ENCODE data around the gene AIG1.

The AIG1 gene

DNA sequence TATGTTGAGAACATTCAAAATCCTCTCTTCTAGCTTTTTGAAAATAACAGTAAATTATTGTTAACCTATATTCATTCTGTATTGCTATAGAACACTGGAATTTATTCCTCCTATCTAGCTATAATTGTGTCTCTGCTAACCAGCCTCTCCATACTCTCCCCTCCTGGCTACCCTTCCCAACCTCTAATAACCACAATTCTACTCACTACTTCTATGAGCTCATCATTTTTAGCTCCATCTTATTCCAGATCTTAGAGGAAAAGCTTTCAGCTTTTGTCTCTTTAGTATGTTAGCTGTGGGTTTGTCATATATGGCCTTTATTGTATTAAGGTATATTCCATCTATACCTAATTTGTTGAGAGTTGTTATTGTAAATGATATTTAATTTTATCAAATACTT lies 108.8 kb downstream of the AIG1 start:
- no peak overlapping the region for H3K27ac ChIP-seq
- TF ChIP-seq CTCF (conservative IDR thresholded peaks at IDR 0.05) = no peak

- no peak for TF ChIP-seq CTCF (conservative IDR thresholded peaks at IDR 0.05)
- H3K27ac ChIP-seq = no peak overlapping the region
Observed at GRCh38 chr6:143174516-143174915, 113.8 kb downstream of the AIG1 start.

- no peak overlapping the region for H3K27ac ChIP-seq
- TF ChIP-seq CTCF (conservative IDR thresholded peaks at IDR 0.05) = no peak
Observed at GRCh38 chr6:143174951-143175350, 114.3 kb downstream of the AIG1 start.

DNA sequence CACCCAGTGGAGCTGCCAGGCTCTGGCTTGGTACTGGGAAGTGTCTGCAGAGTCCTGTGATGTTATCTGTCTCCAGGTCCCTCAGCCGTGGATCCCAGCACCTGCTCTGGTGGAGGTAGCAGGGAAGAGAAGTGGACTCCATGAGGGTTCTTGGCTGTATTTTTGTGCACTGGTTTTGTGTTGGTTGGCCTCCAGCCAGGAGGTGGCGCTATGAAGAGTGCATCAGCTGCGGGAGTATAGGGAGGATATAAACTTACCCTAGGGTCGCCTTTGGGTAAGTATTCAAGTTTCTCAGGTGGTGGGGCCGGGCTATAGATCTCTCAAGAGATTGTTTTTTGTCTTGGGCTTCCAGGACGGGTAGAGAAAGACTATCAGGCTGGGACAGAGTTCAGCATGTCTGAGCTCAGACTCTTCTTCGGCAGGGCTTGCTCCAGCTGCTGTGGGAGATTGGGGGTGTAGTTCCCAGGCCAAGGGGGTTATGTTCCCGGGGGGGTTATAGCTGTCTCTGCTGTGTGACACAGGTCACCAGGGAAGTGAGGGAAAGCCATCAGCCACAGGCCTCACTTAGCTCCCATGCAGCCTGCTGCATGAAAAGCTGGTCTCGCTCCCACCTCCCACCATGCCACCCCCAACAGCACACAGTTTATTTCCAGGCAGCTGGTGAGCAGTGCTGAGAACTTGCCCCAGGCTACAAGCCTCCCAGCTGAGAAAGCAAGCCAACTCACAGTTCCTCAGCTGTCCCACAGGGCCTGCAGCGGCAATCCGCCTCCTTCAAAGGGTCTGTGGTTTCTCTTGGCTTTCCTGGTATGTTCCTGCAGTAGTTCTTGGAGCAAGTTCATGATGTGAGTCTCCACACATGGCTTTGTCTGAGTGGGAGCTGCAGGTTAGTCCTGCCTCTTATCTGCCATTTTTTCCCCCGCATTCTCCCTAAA lies 115.7 kb downstream of the AIG1 start:
- no peak for TF ChIP-seq CTCF (conservative IDR thresholded peaks at IDR 0.05)
- no peak overlapping the region for H3K27ac ChIP-seq

GRCh38 chr6:143177706-143178105 lies 117.0 kb downstream of the AIG1 start:
- no peak overlapping the region for H3K27ac ChIP-seq
- TF ChIP-seq CTCF (conservative IDR thresholded peaks at IDR 0.05) = no peak

- no peak for TF ChIP-seq CTCF (conservative IDR thresholded peaks at IDR 0.05)
- no peak overlapping the region for H3K27ac ChIP-seq
Observed at GRCh38 chr6:143179096-143179495, 118.4 kb downstream of the AIG1 start.

- H3K27ac ChIP-seq = no peak overlapping the region
- TF ChIP-seq CTCF (conservative IDR thresholded peaks at IDR 0.05) = no peak
Observed at GRCh38 chr6:143179901-143180612, 119.4 kb downstream of the AIG1 start.
